Measurements from ENCODE around the gene CCZ1B.
"Not testable (repeated sequence)": the region's sequence is repeated elsewhere in the genome, so short reads cannot be mapped to it uniquely, and the experiment has no call there.

DNA sequence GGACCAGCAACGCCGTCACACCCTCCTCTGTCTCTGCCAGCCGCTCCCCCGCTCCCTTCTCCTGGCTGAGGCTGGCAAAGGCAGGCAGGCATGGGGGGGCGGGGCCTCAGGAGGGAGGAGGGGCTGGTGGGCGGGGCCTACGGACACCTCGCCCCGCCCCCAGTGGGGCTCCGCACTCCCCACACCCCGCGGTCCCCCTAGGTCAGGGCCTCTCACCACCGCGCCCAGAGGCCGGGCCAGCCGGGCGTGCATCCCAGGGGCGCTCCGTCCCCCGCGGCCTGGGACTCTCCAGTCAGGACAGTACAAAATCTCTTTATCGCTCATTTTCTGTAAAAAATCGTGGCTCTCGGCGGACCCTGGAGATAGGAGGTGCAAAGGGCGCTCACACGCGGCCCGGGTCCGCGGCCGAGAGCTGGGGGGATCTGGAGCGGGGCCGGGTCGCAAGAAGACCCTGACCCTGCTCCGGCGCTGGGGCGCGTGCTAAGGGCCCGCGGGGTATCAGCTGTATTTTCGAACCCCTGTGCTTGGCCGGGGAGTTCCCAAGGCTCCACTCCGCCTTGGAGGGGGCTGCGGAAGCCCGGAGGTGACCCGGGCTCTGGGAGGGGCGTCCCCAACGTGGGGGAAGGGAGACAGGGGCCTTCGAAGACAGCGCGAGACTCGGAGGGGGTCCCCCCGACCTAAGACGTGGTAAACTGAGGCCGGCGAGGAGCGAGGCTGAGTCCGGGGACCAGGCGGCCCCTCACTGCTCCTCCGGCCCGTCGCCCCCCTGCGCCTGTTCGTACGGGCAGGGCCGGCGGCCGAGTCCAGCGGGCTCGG is 28.9 kb upstream of the CCZ1B start:
- TF ChIP-seq, protein P1, sequence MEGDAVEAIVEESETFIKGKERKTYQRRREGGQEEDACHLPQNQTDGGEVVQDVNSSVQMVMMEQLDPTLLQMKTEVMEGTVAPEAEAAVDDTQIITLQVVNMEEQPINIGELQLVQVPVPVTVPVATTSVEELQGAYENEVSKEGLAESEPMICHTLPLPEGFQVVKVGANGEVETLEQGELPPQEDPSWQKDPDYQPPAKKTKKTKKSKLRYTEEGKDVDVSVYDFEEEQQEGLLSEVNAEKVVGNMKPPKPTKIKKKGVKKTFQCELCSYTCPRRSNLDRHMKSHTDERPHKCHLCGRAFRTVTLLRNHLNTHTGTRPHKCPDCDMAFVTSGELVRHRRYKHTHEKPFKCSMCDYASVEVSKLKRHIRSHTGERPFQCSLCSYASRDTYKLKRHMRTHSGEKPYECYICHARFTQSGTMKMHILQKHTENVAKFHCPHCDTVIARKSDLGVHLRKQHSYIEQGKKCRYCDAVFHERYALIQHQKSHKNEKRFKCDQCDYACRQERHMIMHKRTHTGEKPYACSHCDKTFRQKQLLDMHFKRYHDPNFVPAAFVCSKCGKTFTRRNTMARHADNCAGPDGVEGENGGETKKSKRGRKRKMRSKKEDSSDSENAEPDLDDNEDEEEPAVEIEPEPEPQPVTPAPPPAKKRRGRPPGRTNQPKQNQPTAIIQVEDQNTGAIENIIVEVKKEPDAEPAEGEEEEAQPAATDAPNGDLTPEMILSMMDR (IDR thresholded peaks at IDR 0.05): not testable (repeated sequence)
- TF ChIP-seq ZFX (IDR thresholded peaks at IDR 0.05; ENCODE audit: borderline replicate concordance): not testable (repeated sequence)
